SKM-1 (cell line): ENCODE data around the gene GUCY2C.

ENCODE experiments used
- DNase-seq: peaks from one replicate; lab custom pipeline; 2025; ENCODE audit not compliant: unreplicated experiment; lab: John Stamatoyannopoulos, UW

GUCY2C gene

DNA sequence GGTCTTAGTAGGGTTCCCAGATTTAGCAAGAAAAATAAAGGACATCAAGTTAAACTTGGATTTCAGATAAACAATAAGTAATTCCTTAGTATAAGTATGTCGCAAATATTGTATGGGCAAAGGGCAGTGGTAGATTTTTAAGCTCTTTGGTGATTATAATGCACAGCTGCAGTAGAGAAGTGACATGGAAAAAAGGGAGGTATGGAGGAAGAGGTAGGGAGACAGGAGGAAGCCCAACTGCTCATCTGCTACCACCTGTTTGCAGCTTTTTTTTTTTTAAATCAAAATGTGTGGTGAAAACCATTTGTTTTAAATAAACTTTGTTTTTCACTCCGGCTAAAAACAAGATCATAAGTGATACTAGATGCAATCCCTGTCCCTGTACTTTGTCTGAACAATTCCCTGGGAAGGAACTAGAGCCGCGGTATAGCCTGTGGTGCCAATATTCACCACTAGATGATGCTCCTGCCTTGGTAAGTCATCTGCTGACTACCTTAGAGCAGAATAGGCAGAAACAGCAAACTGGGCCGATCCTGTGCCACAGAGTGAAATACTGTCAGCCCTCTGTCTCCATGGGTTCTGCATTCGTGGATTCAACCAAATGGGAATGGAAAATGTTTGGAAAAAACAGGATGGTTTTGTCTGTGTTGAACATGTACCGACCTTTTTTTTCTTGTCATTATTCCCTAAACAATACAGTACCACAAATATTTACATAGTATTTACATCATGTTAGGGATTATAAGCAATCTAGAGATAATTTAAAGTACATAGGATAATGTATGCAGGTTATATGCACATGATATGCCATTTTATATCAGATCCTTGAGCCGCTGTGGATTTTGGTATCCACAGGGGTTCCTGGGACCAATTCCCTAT, 66.3 kb downstream of the GUCY2C start:
- DNase-seq: peak; percentile 9

DNA sequence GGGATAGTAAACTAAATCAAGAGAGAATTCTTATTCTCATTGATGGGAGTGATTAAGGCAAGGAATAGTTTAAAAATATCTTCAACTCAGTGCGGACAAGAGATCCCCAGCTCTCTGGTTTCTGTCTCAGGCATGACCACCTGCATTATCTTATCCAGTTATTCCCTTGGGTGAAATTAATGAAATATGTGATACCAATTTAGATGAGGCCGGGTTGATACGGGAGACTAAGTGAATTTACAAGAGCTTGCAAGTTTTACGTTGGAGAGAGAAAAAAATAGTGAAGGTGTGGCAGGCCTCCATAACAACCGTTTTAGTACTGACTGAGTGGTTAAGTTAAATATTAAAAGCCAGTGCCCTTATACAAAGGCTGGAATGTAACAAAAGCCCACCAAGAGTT, 67.6 kb downstream of the GUCY2C start:
- DNase-seq: no peak

DNA sequence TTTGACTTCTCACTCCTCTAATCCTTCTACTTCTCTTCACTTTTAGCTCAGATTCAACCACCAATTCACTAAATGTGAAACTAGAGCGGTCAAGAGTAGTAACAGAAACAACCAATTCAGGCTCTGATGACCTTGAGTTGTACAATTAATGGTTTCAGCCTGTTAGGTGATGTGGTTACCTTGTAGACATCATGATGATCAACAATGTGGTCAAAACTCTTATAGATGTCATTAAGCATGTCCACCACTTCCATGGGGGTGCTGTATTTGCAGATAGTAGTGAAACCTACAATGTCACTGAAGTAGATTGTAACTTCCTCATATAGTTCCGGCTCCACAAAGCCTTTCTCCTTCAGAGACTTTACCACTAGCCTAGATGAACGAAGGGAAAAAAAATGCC, 74.6 kb downstream of the GUCY2C start:
- DNase-seq: no peak

DNA sequence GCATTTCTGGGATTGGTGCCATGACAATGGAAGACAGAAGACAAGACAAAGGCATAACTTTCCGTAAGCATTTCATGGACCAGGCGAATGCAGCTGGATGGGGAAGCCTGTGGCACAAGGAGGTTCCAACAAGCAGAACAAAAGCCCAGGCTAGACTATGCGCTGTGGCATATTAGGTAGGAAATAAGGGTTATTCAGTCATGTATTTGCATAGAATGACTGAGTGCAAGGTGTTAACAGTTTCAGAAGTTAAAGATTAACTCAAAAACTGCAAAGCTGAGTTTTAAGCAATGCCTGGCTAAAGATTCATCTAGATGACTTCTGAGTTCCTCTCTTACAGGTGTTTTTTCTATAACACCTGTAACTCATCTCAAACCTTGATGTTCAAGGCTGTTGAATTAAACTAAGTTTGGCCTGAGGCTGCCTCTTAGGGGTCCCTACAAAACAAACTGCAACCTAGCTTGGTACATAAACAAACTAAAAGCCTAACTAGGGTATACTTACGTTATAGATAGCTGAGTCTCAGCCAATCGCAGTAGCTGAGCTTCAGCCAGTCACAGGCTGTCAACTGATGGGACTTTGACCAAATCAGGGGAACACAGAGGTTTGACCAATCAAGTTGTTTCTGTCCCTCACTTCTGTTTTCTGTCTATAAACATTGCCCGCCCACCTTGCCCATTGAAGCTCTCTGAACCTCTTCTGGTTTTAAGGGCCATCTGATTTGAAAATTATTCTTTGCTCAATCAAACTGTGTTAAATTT, 76.5 kb downstream of the GUCY2C start:
- no peak for DNase-seq

DNA sequence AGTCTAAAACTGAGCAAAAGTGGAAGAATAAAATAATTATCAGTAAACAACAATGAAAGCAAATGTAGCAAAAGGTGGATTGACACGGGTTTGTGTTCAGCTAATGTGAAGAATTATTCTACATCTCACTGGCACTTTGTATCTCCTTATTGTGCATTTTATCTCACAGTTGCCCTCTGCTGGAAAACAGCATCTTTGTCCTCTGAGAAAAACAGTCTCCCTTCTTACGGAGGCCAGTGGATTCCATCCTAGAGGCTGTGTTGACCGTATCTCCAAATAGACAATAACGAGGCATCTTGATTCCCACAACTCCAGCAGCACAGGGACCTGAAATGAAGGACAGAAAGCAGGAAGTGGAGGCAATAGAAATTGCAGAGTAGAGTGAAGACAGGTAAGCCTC, 77.4 kb downstream of the GUCY2C start:
- no peak for DNase-seq

DNA sequence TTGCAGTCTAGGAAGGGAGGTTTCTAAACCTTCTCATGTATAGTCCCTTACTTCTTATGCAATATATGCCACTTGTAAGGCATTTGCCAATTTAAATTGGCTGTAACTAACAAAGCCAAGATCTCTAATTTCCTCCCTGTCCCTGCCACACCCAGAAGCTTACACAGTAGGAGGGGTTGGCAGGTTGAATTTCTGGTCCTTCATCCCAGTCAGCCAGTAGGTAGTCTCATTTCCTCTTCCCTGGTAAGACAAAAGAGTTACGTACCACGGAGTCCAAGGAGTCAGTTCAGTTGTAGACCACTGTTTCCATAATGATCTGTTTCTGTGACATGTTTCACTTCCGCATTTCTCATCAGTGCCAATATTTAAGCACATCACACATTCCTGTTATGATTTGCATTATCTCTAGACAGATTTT, 81.7 kb downstream of the GUCY2C start:
- DNase-seq: peak; percentile 12

DNA sequence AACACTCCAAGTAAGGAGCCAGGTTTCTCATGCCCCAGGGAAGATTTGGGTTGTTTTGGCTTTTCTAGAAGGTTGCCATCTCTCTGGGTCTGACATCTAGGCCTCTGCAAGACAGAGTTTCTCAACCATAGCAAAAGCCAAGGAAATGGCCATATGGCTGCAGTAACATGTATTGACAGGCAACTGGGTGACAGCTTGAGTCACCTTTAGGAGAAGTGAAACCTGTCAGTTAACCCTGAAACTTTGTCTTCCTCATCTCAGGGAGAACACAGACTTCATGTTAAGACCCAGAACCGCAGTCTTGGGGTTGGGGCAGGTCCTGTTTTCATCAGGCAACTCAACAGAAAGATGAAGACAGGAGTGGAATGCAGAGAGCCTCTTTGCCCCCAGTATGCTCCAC, 82.7 kb downstream of the GUCY2C start:
- no peak for DNase-seq

DNA sequence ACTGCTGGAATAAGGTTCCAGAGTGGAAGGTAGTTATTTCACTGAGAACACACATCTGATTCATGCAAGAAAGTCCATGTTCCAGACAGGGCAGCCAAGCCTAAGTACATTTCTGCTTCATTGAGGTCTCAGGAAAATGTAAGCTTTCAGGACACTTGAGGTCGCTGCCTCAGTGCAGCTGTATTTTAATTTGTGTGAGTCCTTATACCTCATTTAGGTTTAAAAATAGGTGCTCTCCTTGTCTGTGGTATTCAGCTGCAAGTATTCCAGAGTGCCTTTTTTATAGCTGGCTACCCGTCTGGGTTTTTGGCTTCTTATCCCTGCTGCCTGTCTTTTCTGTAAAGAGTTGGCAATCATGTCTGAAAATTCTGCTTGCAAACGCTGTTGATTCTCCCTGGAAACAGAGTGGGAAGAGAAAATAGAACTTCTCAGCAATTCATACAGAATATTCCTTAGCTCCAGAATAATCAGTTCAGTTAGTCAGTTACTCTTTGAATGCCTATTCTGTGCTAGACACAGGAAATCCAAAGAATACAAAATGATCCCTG, 83.4 kb downstream of the GUCY2C start:
- no peak for DNase-seq

DNA sequence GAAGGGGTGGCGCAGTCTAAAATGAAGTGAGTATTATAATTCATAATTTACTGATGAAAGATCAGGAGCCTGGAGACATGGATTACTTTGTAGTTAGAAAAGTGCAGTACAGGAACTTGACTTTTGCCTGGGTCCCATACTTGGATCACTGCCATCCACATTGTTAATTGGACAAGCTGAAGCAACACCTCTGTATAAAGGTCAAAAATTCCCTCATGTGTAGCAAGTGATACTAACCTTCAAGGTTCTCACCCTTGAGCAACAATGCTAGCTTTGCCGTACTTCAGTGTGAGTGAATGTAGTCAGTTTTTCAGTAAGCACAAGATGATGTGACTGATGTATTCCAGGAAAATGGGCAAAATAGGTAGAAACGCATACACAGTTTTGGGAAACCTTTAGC, 84.1 kb downstream of the GUCY2C start:
- DNase-seq: no peak

DNA sequence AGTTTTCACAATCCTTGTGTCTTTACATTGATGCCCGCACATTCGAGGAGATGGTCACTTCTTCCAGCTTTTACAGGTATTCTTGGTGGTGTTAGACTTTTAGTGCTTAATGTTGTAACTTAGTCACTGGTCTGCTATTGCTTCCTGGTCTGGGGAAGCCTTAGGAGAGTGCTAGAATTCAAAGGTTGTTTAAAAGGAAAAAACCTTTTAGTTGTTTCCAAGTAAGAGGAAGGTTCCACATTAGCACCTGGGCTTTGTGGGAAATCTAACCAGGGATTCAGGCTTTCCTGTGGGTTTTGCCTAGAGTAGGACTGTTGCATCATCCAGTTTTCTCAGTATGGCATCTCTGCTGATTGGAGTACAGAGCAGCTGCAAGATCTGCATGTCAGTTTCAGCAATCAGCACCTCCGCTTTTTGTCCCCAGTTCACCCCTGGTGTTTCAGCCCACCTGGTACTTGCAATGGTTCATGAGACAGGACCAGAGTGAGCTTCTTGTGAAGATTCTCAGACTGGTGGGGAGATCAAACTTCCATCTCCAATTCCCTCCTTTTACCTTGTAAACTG, 84.7 kb downstream of the GUCY2C start:
- DNase-seq: no peak

DNA sequence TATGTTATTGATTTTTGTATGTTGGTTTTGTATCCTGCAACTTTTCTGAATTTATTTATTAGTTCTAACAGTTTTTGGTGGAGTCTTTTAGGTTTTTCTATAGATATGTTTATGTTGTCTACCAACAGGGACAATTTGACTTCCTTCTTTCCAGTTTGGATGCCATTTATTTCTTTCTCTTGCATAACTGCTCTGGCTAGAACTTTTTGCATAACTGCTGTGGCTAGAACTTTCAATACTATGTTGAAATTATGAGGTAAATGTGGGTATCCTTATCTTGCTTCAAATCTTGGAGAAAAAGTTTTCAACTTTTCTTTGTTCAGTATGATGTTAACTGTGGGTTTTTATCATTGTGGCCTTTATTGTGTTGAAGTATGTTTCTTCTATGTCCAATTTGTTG, 88.8 kb downstream of the GUCY2C start:
- DNase-seq: peak; percentile 52

DNA sequence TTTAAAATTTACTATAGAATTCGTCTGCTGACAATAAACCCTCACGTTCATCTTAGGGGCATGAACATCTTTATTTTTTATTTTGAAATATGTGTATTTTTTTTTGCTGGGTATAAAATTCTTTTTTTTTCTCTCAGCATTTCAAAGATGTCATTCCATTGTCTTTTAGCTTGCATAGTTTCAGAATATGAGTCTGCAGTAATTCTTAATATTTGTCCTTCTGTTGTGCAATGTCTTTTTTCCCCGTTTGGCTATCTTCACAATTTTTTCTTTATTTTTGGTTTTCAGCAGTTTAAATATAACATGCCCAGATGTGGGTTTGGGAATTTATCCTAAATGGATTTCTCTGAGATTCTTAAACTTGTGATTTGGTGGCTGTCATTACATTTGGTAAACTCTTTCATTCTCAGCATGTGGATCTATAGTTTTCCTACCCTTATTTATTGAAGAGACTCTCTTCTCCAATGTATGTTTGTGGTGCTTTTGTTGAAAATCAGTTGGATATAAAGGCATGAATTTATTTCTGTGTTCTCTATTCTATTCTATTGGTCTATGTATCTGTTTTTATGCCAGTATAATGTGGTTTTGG, 90.9 kb downstream of the GUCY2C start:
- no peak for DNase-seq

DNA sequence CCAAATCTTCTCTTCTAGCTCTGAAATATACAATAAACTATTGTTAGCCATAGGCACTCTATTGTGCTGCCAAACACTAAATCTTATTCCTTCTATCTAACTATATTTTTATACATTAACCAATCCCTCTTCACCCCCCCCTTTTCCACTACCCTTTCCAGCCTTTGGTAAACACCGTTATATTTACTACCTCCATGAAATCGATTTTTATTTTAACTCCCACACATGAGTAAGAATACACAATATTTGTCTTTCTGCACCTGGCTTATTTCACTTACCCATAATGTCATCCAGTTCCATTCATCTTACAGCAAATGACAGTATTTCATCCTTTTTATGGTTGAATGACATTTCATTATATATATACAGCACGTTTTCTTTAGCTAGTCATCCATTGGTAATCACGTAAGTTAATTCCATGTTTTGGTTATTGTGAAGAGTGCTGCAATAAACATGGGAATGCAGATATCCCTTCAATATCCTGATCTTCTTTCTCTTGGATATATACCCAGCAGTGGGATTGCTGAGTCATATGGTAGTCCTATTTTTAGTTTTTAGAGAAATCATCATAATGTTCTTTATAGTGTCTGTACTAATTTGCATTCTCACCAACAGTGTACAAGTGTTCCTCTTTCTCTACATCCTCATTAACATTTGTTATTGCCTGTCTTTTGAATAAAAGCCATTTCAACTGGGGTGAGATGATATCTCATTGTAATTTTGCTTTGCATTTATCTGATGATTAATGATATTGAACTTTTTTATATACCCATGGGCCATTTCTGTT, 94.5 kb downstream of the GUCY2C start:
- no peak for DNase-seq

DNA sequence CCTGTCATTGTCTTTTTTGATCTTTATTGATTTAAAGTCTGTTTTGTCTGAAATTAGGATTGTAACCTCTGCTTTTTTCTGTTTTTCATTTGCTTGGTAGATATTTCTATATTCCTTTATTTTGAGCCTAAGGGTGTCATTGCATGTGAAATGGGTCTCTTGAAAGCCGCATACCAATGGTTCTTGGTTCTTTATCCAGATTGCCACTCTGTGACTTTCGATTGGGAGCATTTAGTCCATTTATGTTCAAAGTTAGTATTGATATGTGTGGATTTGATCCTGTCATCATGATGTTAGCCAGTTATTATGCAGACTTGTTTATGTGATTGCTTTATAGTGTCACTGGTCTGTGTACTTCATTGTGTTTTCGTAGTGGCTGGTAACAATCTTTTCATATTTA, 98.9 kb downstream of the GUCY2C start:
- no peak for DNase-seq

DNA sequence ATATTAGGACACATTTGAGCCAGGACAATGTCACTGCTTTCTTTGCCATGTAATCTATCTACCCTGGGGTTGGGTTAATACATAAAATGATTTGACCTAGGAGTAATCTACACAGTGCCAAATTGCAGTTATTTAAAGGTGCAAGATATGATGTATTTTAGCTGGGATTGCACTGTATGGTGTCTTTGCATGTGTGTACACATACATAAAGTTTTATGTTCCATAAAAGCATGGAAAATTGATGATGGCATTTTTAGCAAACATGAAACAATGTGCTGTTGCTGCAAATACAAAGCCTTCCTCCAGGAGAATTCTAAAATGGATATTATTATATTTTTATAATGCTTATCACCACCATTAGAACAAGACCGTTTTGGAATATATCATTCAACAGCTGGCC, 104.7 kb downstream of the GUCY2C start:
- no peak for DNase-seq

DNA sequence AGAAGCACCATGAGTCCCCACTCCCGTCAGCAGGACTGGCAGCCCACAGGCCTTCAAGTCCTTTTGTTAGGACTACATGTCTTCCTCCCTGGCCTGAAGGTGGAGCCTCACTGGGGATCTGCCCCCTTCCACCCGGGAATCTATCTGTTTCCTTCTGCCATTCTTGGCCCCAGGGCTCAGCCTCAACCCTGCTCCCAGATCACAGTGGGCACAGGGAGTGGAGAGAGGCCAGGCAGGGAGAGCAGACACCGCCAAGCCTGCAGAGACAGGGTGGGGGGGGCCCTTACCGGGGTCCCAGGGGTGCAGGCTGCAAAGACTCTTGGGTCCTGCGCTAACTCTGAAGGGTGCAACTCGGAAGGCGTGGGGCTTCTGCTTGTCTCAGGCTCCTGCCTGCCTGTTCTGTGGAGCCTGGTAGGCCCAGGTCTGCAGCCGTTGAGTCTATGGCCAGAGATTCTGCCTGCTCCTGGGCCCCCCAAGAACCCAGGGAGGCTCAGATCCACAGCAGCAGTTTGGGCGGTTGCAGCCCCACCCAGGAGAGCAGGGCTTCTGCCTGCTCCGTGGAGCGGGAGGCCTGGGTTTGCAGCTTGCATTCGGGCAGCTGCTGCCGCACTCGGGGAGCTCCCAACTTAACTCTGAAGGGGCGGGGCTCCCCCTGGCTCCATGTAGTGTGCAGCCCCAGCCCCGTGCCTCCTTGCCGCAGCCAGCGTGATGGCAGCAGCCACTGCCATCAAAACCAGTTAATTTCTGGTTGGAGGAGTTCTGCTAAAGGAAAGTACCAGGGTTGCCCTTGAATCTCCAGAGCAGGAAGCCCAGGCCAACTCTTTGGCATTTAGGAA, 107.0 kb downstream of the GUCY2C start:
- DNase-seq: no peak

DNA sequence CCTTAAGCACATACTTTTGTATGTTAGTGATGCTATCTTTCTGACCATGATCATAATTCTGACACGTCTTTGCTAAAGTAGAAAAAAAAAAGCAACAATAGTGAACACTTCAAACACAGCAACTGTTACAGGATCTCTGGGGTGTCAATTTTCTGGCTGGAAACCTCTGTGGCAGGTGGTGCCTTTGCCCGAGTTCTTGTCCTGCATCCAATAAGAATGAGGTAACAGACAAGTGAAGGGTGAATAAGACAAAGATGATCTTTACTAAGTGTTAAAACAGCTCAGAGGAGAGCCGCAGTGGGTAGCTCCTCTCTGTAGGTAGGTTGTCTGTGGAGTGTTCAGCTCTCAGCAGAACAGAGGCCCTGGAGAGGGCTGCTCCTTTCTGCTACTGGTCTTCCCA, 107.8 kb downstream of the GUCY2C start:
- DNase-seq: no peak

DNA sequence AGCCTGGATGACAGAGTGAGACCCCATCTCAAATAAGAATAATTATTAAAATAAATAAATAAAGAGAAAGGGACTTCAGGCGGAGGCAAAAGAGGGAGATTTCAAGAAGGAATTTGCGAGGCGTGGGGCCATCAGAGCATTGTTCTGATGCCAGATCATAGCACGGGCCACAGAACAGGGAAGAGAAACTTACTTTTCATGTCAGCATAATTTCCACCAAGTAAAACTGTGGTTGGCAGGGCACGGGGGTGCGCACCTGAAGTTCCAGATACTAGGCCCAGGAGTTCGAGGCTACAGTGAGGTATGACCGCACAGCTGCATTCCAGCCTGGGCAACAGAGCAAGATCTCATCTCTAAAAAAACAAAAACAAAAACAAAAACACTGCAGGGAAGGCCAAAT, 117.8 kb downstream of the GUCY2C start:
- no peak for DNase-seq

DNA sequence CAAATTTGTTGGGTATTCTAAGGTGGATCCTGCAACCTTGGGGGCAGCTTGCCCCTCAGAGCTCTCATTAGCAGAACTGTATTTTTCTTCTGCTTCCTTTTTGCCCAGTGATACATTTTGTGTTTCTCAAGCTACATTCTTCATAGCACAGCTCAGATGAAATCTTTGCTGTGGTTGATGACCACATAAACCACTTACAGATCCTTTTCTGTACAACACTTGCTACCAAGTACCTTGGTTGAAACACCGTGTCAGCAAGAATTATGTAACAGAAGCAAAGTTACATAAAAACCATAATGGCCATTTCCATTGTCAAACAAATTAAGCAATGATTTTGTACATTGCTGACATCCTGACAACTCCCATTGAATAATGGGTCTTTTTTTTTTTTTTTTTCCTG, 119.1 kb downstream of the GUCY2C start:
- no peak for DNase-seq

DNA sequence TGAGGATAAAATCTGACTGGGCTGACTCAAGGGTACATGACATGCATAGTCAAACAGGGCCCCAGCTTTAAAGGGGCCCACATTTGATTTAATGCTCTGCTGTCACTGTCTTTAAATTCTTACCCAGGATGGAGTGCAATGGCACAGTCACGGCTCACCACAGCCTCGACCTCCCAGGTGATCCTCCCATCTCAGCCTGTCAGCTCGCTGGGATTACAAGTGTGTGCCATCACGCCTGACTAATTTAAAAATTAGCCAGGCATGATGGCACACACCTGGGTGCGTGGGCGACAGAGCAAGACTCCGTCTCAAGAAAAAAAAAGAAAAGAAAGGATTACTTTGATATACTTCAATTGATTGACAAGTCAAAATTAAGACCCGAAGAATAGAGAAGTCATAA, 119.5 kb downstream of the GUCY2C start:
- no peak for DNase-seq
